ENCODE data around the gene FCRL1.

GRCh38 chr1:157776971-157777391, 42.9 kb downstream of the FCRL1 start, which contains the start of gene FCRL2:
- TF ChIP-seq CTCF (conservative IDR thresholded peaks at IDR 0.05; ENCODE audit: low read length): no peak
- no peak for TF ChIP-seq EZH2phosphoT487 (IDR thresholded peaks at IDR 0.05; ENCODE audit: borderline replicate concordance, low read depth, low read length)

Data from OCI-LY7 (cell line).